Esophagus squamous epithelium (tissue), 5 donors: ENCODE results near the gene RPA1. TPM values are rescaled to one million over a fixed set of nuclear protein-coding genes. Genes with fewer than 3 reads are reported as not detected.
A peak's percentile ranks its signal among the peaks of the same experiment; 100 is the strongest.

ENCODE experiments used
- DNase-seq: peaks from one replicate; lab custom pipeline; 2025; lab: John Stamatoyannopoulos, UW
- H3K27ac ChIP-seq, 4 donors: fragments of 200-600 bp; sonication (generic); one replicate each; pipeline ENCODE4 v1.5.1; 2016 to 2019; ENCODE audit warnings: mild to moderate bottlenecking in 1 of 4
- H3K27me3 ChIP-seq, 4 donors: fragments of 200-600 bp; sonication (generic); 1 replicate in 3 of 4; 2 replicates in 1 of 4; pipeline versions ENCODE4 v1.5.1 to v1.6.0; 2017 to 2021; ENCODE audit warnings: antibody characterized with exemption in 1 of 4
- H3K36me3 ChIP-seq, 3 donors: fragments of 200-600 bp; sonication (generic); one replicate each; pipeline ENCODE4 v1.5.1; 2016 to 2019
- H3K4me1 ChIP-seq, 3 donors: fragments of 200-600 bp; sonication (generic); one replicate each; pipeline ENCODE4 v1.5.1; 2017 to 2019
- H3K4me3 ChIP-seq, 4 donors: fragments of 200-600 bp; sonication (generic); 1 replicate in 3 of 4; 2 replicates in 1 of 4; pipeline ENCODE4 v1.5.1; 2016 to 2019; ENCODE audit warnings: mild to moderate bottlenecking in 2 of 4, moderate library complexity in 1 of 4
- H3K9me3 ChIP-seq, 3 donors: fragments of 200-600 bp; sonication (generic); one replicate each; pipeline ENCODE4 v1.5.1; 2016 to 2019
- POLR2A ChIP-seq, 4 donors: fragments of 450-650 bp; IDR thresholded peaks; one replicate each; pipeline ENCODE4 v1.6.1; 2017; ENCODE audit warnings: antibody characterized with exemption in 4 of 4, mild to moderate bottlenecking in 4 of 4, moderate library complexity in 3 of 4
- WGBS, 2 donors: methylation state at CpG; one replicate each; pipeline ENCODE4 v1.1.5; 2018; 5-methylcytosine and 5-hydroxymethylcytosine counted together
- intact Hi-C: fragments of 100-400 bp; cut with DNase I; formaldehyde crosslinking; loops from one replicate; pipeline ENCODE4 v1.15.0; 2022
- total RNA-seq, 4 donors: library from RNA; depleted of rRNA; stranded (reverse); fragments of >200 nt; gene quantifications; one replicate each; pipeline ENCODE4 v1.1.0, GENCODE V29; 2016
- TF ChIP-seq, protein P1 (sequence below), 6 experiments: fragments of 450-650 bp in 4 of 6; fragments of 200-600 bp in 2 of 6; sonication (generic) in 2 of 6; IDR thresholded peaks; one replicate each; pipeline ENCODE4 v1.5.1; 2016 to 2019; ENCODE audit warnings: antibody characterized with exemption in 6 of 6, mild to moderate bottlenecking in 4 of 6, moderate library complexity in 4 of 6
- donor health status: DM: yes; HTN: yes; CAD: no.

RPA1 gene
- total RNA-seq, 4 donors from 2014 or later = 16.3 to 29.8 (median 25.6) TPM

DNA sequence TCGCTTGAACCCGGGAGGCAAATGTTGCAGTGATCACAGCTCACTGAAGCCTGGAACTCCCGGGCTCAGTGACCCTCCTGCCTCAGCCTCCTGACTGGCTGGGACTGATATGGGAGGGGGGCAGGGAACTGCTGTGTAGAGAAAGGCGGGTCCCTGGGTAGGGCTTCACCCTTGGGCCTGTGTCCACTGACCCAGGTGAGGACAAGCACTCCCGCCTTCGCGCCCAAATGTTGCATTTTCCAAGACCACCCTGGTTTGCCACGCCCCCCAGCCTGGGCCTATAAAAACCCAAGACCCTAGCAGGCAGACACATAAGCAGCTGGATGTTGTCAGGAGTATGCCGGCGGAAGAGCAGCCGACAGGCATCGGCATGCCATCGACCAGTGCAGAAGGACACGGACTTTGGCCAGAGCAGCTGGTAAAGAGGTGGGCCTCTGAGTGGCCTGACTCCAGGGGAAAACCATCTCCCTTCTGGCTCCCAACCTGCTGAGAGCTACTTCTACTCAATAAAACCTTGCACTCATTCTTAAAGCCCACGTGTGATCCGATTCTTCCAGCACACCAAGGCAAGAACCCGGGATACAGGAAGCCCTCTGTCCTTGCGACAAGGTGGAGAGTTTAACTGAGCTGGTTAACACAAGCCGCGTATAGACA lies 19.2 kb upstream of the RPA1 start:
- 87 to 89% methylated on average over 9 to 12 of the region's 20 CpGs for WGBS, 2 donors
- peaks cover 0 to 32% (median 10%) of the 10 kb centered on the region in 3 donors for H3K36me3 ChIP-seq
- H3K4me1 ChIP-seq = peaks cover 0 to 8% (median 0%) of the 10 kb centered on the region in 3 donors
- no peak overlapping the region for H3K27ac ChIP-seq
- TF ChIP-seq, protein P1, sequence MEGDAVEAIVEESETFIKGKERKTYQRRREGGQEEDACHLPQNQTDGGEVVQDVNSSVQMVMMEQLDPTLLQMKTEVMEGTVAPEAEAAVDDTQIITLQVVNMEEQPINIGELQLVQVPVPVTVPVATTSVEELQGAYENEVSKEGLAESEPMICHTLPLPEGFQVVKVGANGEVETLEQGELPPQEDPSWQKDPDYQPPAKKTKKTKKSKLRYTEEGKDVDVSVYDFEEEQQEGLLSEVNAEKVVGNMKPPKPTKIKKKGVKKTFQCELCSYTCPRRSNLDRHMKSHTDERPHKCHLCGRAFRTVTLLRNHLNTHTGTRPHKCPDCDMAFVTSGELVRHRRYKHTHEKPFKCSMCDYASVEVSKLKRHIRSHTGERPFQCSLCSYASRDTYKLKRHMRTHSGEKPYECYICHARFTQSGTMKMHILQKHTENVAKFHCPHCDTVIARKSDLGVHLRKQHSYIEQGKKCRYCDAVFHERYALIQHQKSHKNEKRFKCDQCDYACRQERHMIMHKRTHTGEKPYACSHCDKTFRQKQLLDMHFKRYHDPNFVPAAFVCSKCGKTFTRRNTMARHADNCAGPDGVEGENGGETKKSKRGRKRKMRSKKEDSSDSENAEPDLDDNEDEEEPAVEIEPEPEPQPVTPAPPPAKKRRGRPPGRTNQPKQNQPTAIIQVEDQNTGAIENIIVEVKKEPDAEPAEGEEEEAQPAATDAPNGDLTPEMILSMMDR (IDR thresholded peaks at IDR 0.05) = no peak
- TF ChIP-seq POLR2A (IDR thresholded peaks at IDR 0.05) = no peak
- H3K4me3 ChIP-seq = no peak overlapping the region
- no peaks in the 10 kb centered on the region for H3K27me3 ChIP-seq
- intact Hi-C loops = no loop called here
- no peaks in the 10 kb centered on the region for H3K9me3 ChIP-seq
- no peak for DNase-seq

DNA sequence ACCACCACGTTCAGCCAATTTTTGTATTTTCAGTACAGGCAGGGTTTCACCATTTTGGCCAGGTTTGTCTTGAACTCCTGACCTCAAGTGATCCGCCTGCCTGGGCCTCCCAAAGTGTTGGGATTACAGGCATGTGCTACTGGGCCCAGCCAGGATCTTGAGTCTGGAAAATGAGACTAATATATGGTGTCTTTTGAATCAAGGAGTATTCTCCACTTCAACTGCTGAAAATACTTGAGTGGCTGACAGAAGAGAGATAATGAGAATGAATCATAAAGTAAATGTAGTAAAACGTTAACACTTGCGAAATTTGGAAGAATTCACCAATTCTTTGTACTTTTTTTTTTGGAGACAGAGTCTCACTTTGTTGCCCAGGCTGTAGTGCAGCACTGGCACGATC lies 16.7 kb upstream of the RPA1 start:
- Histone ChIP-seq H3K4me1 (peaks cover 0 to 11% (median 0%) of the 10 kb centered on the region in 3 donors), H3K27me3 (no peaks in the 10 kb centered on the region), H3K9me3 (no peaks in the 10 kb centered on the region), H3K4me3 (no peak overlapping the region), H3K36me3 (peaks cover 0 to 29% (median 10%) of the 10 kb centered on the region in 3 donors), H3K27ac (no peak overlapping the region)
- intact Hi-C loops = no loop called here
- DNase-seq = no peak
- 72 to 75% methylated on average over 4 to 5 of the region's 5 CpGs for WGBS, 2 donors
- TF ChIP-seq, protein P1 (IDR thresholded peaks at IDR 0.05) = no peak
- TF ChIP-seq POLR2A (IDR thresholded peaks at IDR 0.05) = no peak

DNA sequence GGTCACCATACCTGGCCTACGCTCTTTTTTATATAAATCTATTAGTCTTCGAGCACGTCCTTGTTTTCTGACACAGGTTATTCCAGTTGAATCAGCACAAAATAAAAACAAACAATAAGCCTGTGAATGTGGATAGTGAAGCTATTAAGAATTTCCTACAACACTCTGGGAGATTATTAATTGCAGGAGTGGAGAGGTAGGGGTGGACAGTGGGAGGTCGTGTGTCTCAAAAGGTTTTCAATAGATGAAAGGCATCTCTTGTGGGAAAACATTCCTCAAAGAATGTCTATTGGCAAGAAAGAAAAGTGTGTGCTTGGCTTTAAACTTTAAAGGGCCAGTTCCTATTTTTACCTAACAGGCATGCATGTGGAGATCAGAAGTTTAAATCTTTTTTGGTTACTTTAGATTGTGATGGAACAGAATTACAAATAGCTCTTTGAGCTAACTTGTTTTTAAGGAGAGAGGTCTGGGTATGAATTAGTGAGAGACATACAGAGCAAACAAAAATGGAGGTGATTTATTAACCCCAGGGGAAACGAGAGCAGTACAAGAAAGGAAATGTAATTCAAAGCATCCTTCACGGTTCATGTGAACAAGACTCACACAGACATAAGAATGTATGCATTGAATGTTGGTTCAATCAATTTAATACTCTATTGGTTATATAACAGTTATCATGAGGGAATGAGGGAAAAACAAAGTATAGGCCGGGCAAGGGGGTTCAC lies 9.1 kb upstream of the RPA1 start:
- Histone ChIP-seq H3K4me3 (no peak overlapping the region), H3K27me3 (no peaks in the 10 kb centered on the region)
- DNase-seq = no peak

DNA sequence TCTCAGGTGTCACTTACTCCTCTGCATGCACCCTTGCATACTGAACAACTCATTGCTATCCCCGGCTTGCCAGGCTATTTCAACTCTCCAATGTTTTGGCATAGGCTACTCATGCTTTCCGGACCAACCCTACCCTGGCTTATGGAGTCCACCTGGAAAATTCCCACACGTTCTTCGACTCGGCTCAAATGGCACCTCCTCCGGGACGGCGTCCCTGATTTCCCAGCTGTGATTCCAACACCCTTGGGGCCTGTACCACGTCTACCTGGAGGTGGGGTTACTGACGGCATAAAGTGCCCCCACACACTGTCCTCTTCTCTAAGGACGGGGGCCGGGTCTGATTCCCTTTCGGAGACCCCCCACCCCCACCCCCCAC lies 601 bp upstream of the RPA1 start:
- Histone ChIP-seq H3K36me3 (peaks cover 0 to 33% (median 7%) of the 10 kb centered on the region in 3 donors), H3K27me3 (no peaks in the 10 kb centered on the region), H3K4me3 (peak overlapping the region; percentile 76 to 85 (median 80)), H3K4me1 (peaks cover 5 to 33% (median 20%) of the 10 kb centered on the region in 3 donors), H3K27ac (peak overlapping the region; percentile 87 to 94 (median 90)), H3K9me3 (no peaks in the 10 kb centered on the region)
- DNase-seq = no peak
- intact Hi-C loops = no loop called here
- WGBS, 2 donors = 1 to 2% methylated on average over 9 to 10 of the region's 13 CpGs
- TF ChIP-seq, protein P1 (IDR thresholded peaks at IDR 0.05) = no peak
- no peak for TF ChIP-seq POLR2A (IDR thresholded peaks at IDR 0.05)

More for the DNA sequence above, 9.1 kb upstream of the RPA1 start:
- intact Hi-C loops = no loop called here
- TF ChIP-seq, protein P1 (IDR thresholded peaks at IDR 0.05) = no peak
- no peak for TF ChIP-seq POLR2A (IDR thresholded peaks at IDR 0.05)
- H3K4me1 ChIP-seq = peaks cover 0 to 6% (median 0%) of the 10 kb centered on the region in 3 donors
- WGBS, 2 donors = 53 to 71% methylated on average over 7 of the region's 7 CpGs
- H3K9me3 ChIP-seq = no peaks in the 10 kb centered on the region
- no peak overlapping the region for H3K27ac ChIP-seq
- H3K36me3 ChIP-seq = peaks cover 0 to 39% (median 7%) of the 10 kb centered on the region in 3 donors

DNA sequence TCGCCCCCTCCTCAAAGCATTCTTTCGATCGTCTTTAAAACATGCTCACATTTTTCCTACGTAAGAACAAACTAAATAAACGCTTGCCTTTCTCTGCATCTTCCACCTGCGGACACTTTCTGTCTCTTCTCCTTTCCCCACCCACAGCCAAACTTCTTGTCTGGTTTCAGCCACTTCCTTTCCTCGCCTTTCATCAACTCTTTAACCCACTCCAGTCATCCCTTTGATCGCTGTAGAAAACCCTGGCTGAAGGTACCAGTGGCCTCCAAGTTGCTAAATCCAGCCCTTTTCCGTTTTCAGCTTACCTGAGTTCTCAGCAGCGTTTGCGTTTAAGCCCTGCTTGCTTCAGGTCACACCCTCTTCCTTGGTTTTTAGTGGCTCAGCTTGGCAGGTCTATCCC lies 483 bp downstream of the RPA1 start:
- intact Hi-C loops = no loop called here
- peaks cover 5 to 43% (median 20%) of the 10 kb centered on the region in 3 donors for H3K4me1 ChIP-seq
- TF ChIP-seq POLR2A (IDR thresholded peaks at IDR 0.05) = no peak
- TF ChIP-seq, protein P1 (IDR thresholded peaks at IDR 0.05) = no peak
- H3K27ac ChIP-seq = peak overlapping the region; percentile 87 to 94 (median 90)
- H3K4me3 ChIP-seq = peak overlapping the region; percentile 76 to 85 (median 80)
- peaks cover 0 to 24% (median 0%) of the 10 kb centered on the region in 3 donors for H3K36me3 ChIP-seq
- H3K9me3 ChIP-seq = no peaks in the 10 kb centered on the region
- DNase-seq = no peak
- 0% methylated on average over 8 to 11 of the region's 11 CpGs for WGBS, 2 donors
- H3K27me3 ChIP-seq = no peaks in the 10 kb centered on the region
